ENCODE data around the gene WAS. TPM values are rescaled to one million over a fixed set of nuclear protein-coding genes. Genes with fewer than 3 reads are reported as not detected.

The WAS gene
- total and polyA plus RNA-seq, 2 experiments from 2014 or later: 0.32 to 0.56 TPM

DNA sequence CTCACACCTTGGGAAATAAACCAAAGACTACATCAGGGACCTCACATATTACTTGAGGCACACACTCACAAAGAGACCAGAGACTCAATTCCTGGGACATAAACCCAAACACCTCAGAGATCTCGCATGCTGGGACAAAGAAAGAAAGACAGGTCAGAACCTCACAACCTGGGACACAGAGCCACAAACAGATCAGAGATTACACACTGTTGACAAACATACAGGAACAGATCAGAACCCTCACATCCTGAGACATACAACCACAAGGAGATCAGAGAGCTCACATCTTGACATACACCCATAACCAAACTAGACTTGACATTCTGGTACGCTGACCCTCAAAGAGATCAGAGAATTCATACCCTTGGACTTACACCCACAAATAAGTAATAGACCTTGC, 30.2 kb downstream of the WAS start:
- Histone ChIP-seq H3K27me3 (ENCODE audit: insufficient read depth) (peaks cover 12% of the 10 kb centered on the region; the same call in 1 of the 2 replicates), H3K4me1 (ENCODE audit: insufficient read depth) (no peaks in the 10 kb centered on the region), H3K4me3 (no peak overlapping the region), H3K4me2 (no peak overlapping the region), H3K27ac (ENCODE audit: low read depth) (no peak overlapping the region), H2AFZ (no peak overlapping the region), H3K9me2 (ENCODE audit: insufficient read depth) (no peaks in the 10 kb centered on the region), H4K20me1 (replicated peaks; ENCODE audit: insufficient read depth) (no peaks in the 10 kb centered on the region), H3K36me3 (ENCODE audit: insufficient read depth) (no peaks in the 10 kb centered on the region), H3F3A (replicated peaks; ENCODE audit: low read depth) (no peaks in the 10 kb centered on the region), H3K79me2 (replicated peaks; ENCODE audit: insufficient read depth) (no peaks in the 10 kb centered on the region)
- Mint-ChIP-seq H3K27ac (no peak overlapping the region), H3K36me3 (ENCODE audit: low read depth) (no peaks in the 10 kb centered on the region), H3K4me3 (no peak overlapping the region), H3K4me1 (no peaks in the 10 kb centered on the region), H3K9me3 (no peaks in the 10 kb centered on the region), H3K27me3 (ENCODE audit: insufficient read depth, low read depth, poor library complexity) (peaks cover 5% of the 10 kb centered on the region)
- TF ChIP-seq CREB1 (CRISPR knock-in tag; IDR thresholded peaks at IDR 0.05; ENCODE audit: low read depth) (no peak), EZH2phosphoT487 (IDR thresholded peaks at IDR 0.05; ENCODE audit: unreplicated experiment) (no peak), POLR2AphosphoS5 (IDR thresholded peaks at IDR 0.05; ENCODE audit: low read depth) (no peak)
- TF ChIP-seq, protein P1, sequence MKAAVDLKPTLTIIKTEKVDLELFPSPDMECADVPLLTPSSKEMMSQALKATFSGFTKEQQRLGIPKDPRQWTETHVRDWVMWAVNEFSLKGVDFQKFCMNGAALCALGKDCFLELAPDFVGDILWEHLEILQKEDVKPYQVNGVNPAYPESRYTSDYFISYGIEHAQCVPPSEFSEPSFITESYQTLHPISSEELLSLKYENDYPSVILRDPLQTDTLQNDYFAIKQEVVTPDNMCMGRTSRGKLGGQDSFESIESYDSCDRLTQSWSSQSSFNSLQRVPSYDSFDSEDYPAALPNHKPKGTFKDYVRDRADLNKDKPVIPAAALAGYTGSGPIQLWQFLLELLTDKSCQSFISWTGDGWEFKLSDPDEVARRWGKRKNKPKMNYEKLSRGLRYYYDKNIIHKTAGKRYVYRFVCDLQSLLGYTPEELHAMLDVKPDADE (IDR thresholded peaks at IDR 0.05): no peak
- TF ChIP-seq, protein P2, sequence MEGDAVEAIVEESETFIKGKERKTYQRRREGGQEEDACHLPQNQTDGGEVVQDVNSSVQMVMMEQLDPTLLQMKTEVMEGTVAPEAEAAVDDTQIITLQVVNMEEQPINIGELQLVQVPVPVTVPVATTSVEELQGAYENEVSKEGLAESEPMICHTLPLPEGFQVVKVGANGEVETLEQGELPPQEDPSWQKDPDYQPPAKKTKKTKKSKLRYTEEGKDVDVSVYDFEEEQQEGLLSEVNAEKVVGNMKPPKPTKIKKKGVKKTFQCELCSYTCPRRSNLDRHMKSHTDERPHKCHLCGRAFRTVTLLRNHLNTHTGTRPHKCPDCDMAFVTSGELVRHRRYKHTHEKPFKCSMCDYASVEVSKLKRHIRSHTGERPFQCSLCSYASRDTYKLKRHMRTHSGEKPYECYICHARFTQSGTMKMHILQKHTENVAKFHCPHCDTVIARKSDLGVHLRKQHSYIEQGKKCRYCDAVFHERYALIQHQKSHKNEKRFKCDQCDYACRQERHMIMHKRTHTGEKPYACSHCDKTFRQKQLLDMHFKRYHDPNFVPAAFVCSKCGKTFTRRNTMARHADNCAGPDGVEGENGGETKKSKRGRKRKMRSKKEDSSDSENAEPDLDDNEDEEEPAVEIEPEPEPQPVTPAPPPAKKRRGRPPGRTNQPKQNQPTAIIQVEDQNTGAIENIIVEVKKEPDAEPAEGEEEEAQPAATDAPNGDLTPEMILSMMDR (conservative IDR thresholded peaks at IDR 0.05; ENCODE audit: low read depth in 2 of 2): no peak
- DNase-seq (ENCODE audit: low spot score) (no peak), ATAC-seq (no peak)

DNA sequence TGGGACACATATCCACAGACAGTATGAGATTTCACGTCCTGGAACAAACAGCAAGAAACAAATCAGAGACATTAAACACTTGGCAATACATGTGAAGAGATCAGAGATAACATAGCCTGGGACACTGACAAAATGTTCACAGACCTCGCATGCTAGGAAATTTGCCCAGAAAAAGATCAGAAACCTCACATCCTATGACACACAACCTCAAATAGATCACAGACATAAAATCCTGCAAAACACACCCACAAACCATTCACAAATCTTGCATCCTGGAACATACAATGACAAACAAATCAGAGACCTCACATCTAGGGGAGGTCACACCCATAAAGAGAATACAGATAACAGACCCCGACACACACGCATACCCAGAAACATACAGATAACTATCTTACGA, 31.0 kb downstream of the WAS start:
- Mint-ChIP-seq H3K36me3 (ENCODE audit: low read depth) (no peaks in the 10 kb centered on the region), H3K27ac (no peak overlapping the region), H3K4me3 (no peak overlapping the region), H3K4me1 (no peaks in the 10 kb centered on the region), H3K9me3 (no peaks in the 10 kb centered on the region), H3K27me3 (ENCODE audit: insufficient read depth, low read depth, poor library complexity) (peaks cover 5% of the 10 kb centered on the region)
- Histone ChIP-seq H3K4me2 (no peak overlapping the region), H3K27me3 (ENCODE audit: insufficient read depth) (peaks cover 12% of the 10 kb centered on the region; the same call in 1 of the 2 replicates), H2AFZ (no peak overlapping the region), H3K27ac (ENCODE audit: low read depth) (no peak overlapping the region), H3K36me3 (ENCODE audit: insufficient read depth) (no peaks in the 10 kb centered on the region), H3K9me2 (ENCODE audit: insufficient read depth) (no peaks in the 10 kb centered on the region), H3K79me2 (replicated peaks; ENCODE audit: insufficient read depth) (no peaks in the 10 kb centered on the region), H3K4me3 (no peak overlapping the region), H3K4me1 (ENCODE audit: insufficient read depth) (no peaks in the 10 kb centered on the region), H3F3A (replicated peaks; ENCODE audit: low read depth) (no peaks in the 10 kb centered on the region), H4K20me1 (replicated peaks; ENCODE audit: insufficient read depth) (no peaks in the 10 kb centered on the region)
- DNase-seq (ENCODE audit: low spot score) (no peak), ATAC-seq (no peak)
- TF ChIP-seq, protein P2 (conservative IDR thresholded peaks at IDR 0.05; ENCODE audit: low read depth in 2 of 2): no peak
- TF ChIP-seq, protein P3, sequence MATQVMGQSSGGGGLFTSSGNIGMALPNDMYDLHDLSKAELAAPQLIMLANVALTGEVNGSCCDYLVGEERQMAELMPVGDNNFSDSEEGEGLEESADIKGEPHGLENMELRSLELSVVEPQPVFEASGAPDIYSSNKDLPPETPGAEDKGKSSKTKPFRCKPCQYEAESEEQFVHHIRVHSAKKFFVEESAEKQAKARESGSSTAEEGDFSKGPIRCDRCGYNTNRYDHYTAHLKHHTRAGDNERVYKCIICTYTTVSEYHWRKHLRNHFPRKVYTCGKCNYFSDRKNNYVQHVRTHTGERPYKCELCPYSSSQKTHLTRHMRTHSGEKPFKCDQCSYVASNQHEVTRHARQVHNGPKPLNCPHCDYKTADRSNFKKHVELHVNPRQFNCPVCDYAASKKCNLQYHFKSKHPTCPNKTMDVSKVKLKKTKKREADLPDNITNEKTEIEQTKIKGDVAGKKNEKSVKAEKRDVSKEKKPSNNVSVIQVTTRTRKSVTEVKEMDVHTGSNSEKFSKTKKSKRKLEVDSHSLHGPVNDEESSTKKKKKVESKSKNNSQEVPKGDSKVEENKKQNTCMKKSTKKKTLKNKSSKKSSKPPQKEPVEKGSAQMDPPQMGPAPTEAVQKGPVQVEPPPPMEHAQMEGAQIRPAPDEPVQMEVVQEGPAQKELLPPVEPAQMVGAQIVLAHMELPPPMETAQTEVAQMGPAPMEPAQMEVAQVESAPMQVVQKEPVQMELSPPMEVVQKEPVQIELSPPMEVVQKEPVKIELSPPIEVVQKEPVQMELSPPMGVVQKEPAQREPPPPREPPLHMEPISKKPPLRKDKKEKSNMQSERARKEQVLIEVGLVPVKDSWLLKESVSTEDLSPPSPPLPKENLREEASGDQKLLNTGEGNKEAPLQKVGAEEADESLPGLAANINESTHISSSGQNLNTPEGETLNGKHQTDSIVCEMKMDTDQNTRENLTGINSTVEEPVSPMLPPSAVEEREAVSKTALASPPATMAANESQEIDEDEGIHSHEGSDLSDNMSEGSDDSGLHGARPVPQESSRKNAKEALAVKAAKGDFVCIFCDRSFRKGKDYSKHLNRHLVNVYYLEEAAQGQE (IDR thresholded peaks at IDR 0.05; ENCODE audit: unreplicated experiment): no peak
- no peak for TF ChIP-seq EZH2 (IDR thresholded peaks at IDR 0.05; ENCODE audit: low read depth, unreplicated experiment)
- TF ChIP-seq ZNF331 (CRISPR knock-in tag; IDR thresholded peaks at IDR 0.05; ENCODE audit: low read depth): no peak
